HG03066 (cell line): Measurements from ENCODE around the gene CHMP4B.

ENCODE experiments used
- ATAC-seq: cut with Tn5 transposase; IDR thresholded peaks from one replicate; pipeline ENCODE4 v1.9.1; 2021; ENCODE audit warnings: low read depth; ENCODE audit not compliant: unreplicated experiment

The CHMP4B gene

GRCh38 chr20:33859751-33860150 lies 48.6 kb downstream of the CHMP4B start:
- no peak for ATAC-seq

- ATAC-seq = no peak
These were observed 50.3 kb downstream of the CHMP4B start for GRCh38 chr20:33861458-33861857.

GRCh38 chr20:33862709-33863403 lies 51.7 kb downstream of the CHMP4B start:
- ATAC-seq = no peak

- ATAC-seq = no peak
These were observed 52.5 kb downstream of the CHMP4B start for GRCh38 chr20:33863440-33864323.

GRCh38 chr20:33864324-33864963 lies 53.3 kb downstream of the CHMP4B start:
- ATAC-seq = no peak

GRCh38 chr20:33865761-33866370 lies 54.7 kb downstream of the CHMP4B start:
- no peak for ATAC-seq

- no peak for ATAC-seq
These were observed 55.4 kb downstream of the CHMP4B start for GRCh38 chr20:33866398-33867100.

- ATAC-seq = no peak
These were observed 56.9 kb downstream of the CHMP4B start for GRCh38 chr20:33868042-33868441.

GRCh38 chr20:33868595-33868994 lies 57.4 kb downstream of the CHMP4B start:
- ATAC-seq = no peak

GRCh38 chr20:33869283-33869682 lies 58.1 kb downstream of the CHMP4B start:
- ATAC-seq = no peak

GRCh38 chr20:33871362-33871761 lies 60.2 kb downstream of the CHMP4B start:
- no peak for ATAC-seq

GRCh38 chr20:33874129-33874528 lies 63.0 kb downstream of the CHMP4B start:
- no peak for ATAC-seq

- ATAC-seq = peak; percentile 60
These were observed 63.9 kb downstream of the CHMP4B start for GRCh38 chr20:33875055-33875454.

- ATAC-seq = no peak
These were observed 64.4 kb downstream of the CHMP4B start for GRCh38 chr20:33875534-33876026.

- ATAC-seq = no peak
These were observed 67.4 kb downstream of the CHMP4B start for GRCh38 chr20:33878583-33878982.

GRCh38 chr20:33880396-33880795 lies 69.2 kb downstream of the CHMP4B start:
- ATAC-seq = no peak

- no peak for ATAC-seq
These were observed 70.8 kb downstream of the CHMP4B start for GRCh38 chr20:33881989-33882388.

GRCh38 chr20:33882481-33882880 lies 71.3 kb downstream of the CHMP4B start:
- no peak for ATAC-seq

GRCh38 chr20:33883164-33883563 lies 72.0 kb downstream of the CHMP4B start:
- ATAC-seq = no peak

- ATAC-seq = no peak
These were observed 73.5 kb downstream of the CHMP4B start for GRCh38 chr20:33884633-33885032.
